K562 (cell line): ENCODE data around the gene NPY4R. TPM values are rescaled to one million over a fixed set of nuclear protein-coding genes. Genes with fewer than 3 reads are reported as not detected.
"Not testable (repeated sequence)": the region's sequence is repeated elsewhere in the genome, so short reads cannot be mapped to it uniquely, and the experiment has no call there.

Experiments used
- ATAC-seq: fragments of 200-7000 bp; cut with Tn5 transposase; 3 replicates; pipeline ENCODE4 v1.9.1; 2020; ENCODE audit warnings: moderate library complexity
- BruUV-seq: library from RNA; stranded (reverse); fragments of 400-500 nt; replicated peaks from 2 replicates; lab custom pipeline; 2021; lab: Mats Ljungman, UMichigan
- CTCF ChIA-PET: fragments of 300-600 bp; formaldehyde crosslinking; extraction: SDS; loops from one replicate; lab custom pipeline; 2021; ENCODE audit warnings: low intra/inter-chr PET ratio; lab: Yijun Ruan, JAX
- POLR2A ChIA-PET: fragments of 300-600, 350-650 bp; sonication (Branson Sonifier 250); formaldehyde crosslinking; extraction: SDS; loops from one replicate; lab custom pipeline; 2021; ENCODE audit warnings: antibody characterized with exemption, inconsistent platforms; lab: Yijun Ruan, JAX
- DNase-seq, 4 experiments: peaks; one replicate each; pipeline versions ENCODE4 v3.0.0 to v3.0.0-alpha.2; 2011 to 2018; ENCODE audit warnings: low spot score in 3 of 4, mixed read lengths in 3 of 4; ENCODE audit errors: extremely low read depth in 1 of 4
- FAIRE-seq: peaks from 2 replicates; lab custom pipeline; 2011; peaks lifted over from hg19 to GRCh38; lab: Jason Lieb, UNC
- H2AFZ ChIP-seq: 2 replicates; pipeline ENCODE4 v1.6.0; 2011; ENCODE audit warnings: low read depth, low read length, control low read depth, inconsistent platforms
- H3K27ac ChIP-seq: fragments of 200-600 bp; 3 replicates; pipeline ENCODE4 v1.8.0; 2011; ENCODE audit warnings: low read depth, mild to moderate bottlenecking, control low read depth, inconsistent platforms, low read length, moderate library complexity, mixed read lengths; ENCODE audit errors: extremely low read depth
- H3K27me3 ChIP-seq, 2 experiments: fragments of 300-600 bp in 1 of 2; 2 replicates in 1 of 2; 3 replicates in 1 of 2; pipeline versions ENCODE4 v1.6.0 to v1.8.0; 2011; ENCODE audit warnings: inconsistent platforms in 2 of 2, low read length in 2 of 2, mild to moderate bottlenecking in 1 of 2, mixed read lengths in 1 of 2, moderate library complexity in 1 of 2; ENCODE audit not compliant: control insufficient read depth in 2 of 2, insufficient read depth in 2 of 2
- H3K36me3 ChIP-seq: fragments of 300-600 bp; 3 replicates; pipeline ENCODE4 v1.8.0; 2011; ENCODE audit warnings: mild to moderate bottlenecking, low read length, inconsistent platforms; ENCODE audit not compliant: control insufficient read depth, insufficient read depth
- H3K4me1 ChIP-seq, 2 experiments: fragments of 200-600 bp in 1 of 2; replicated peaks in 1 of 2; 2 replicates in 1 of 2; 3 replicates in 1 of 2; pipeline versions ENCODE4 v1.5.1 to v1.8.0; 2011; ENCODE audit warnings: inconsistent platforms in 2 of 2, low read length in 2 of 2, mild to moderate bottlenecking in 1 of 2, mixed read lengths in 1 of 2, moderate library complexity in 1 of 2; ENCODE audit not compliant: control insufficient read depth in 2 of 2, insufficient read depth in 2 of 2
- H3K4me2 ChIP-seq: 2 replicates; pipeline ENCODE4 v1.6.1; 2011; ENCODE audit warnings: low read length, control low read depth, inconsistent platforms, mixed read lengths; ENCODE audit not compliant: insufficient read depth
- H3K4me3 ChIP-seq: fragments of 200-600 bp; sonication (generic), shearing (Covaris generic); 2 replicates; pipeline ENCODE4 v1.5.1; 2016; ENCODE audit warnings: control low read depth, inconsistent platforms
- H3K79me2 ChIP-seq: fragments of 200-600 bp; 3 replicates; pipeline ENCODE4 v1.8.0; 2011; ENCODE audit warnings: low read length, inconsistent platforms; ENCODE audit not compliant: control insufficient read depth, insufficient read depth
- H3K9ac ChIP-seq, 2 experiments: 2 replicates each; pipeline versions ENCODE4 v1.6.0 to v1.6.1; 2011; ENCODE audit warnings: low read depth in 2 of 2, low read length in 2 of 2, control low read depth in 1 of 2, inconsistent platforms in 1 of 2, mild to moderate bottlenecking in 1 of 2, mixed read lengths in 1 of 2; ENCODE audit not compliant: insufficient read depth in 1 of 2
- H3K9me1 ChIP-seq: one replicate; pipeline ENCODE4 v1.6.0; 2011; ENCODE audit warnings: inconsistent platforms, mild to moderate bottlenecking, low read length, moderate library complexity; ENCODE audit not compliant: control insufficient read depth, insufficient read depth
- H3K9me3 ChIP-seq: replicated peaks from 2 replicates; pipeline ENCODE4 v1.5.1; 2011; ENCODE audit warnings: low read depth, low read length, inconsistent platforms; ENCODE audit not compliant: control insufficient read depth, insufficient read depth
- H4K20me1 ChIP-seq: replicated peaks from 2 replicates; pipeline ENCODE4 v1.6.1; 2011; ENCODE audit warnings: low read length, inconsistent platforms, mixed read lengths; ENCODE audit not compliant: control insufficient read depth, insufficient read depth
- WGBS: fragments of 100-300 bp; shearing (Covaris generic); methylation state at CpG from one replicate; pipeline ENCODE4 v1.1.6; 2016; ENCODE audit warnings: low coverage, mixed read lengths; ENCODE audit not compliant: insufficient coverage; ENCODE audit errors: missing lambda C conversion rate; 5-methylcytosine and 5-hydroxymethylcytosine counted together
- in situ Hi-C: fragments of 300-500 bp; cut with MboI; formaldehyde crosslinking; loops from 4 replicates; pipeline ENCODE4 v1.15.0; 2018; ENCODE audit warnings: inconsistent platforms, mixed read lengths
- intact Hi-C: fragments of 100-400 bp; cut with micrococcal nuclease; formaldehyde crosslinking; loops from 2 replicates; pipeline ENCODE4 v1.14.2; 2022
- polyA plus RNA-seq, 8 experiments: library from polyadenylated mRNA; depleted of rRNA in 4 of 8; stranded (reverse) in 5 of 8; unstranded in 3 of 8; fragments of >200 nt; fragmentation: Nextera tagmentation in 2 of 8; fragmentation: Illumina TruSeq in 1 of 8; extraction: Ambion mirVana in 2 of 8; extraction: Trizol in 1 of 8; gene quantifications; 2 replicates each; pipeline versions ENCODE4 v1.2.1 to v1.2.3, GENCODE V29; 2011 to 2014; ENCODE audit warnings: inconsistent platforms in 1 of 8, missing spikeins in 1 of 8
- total RNA-seq, 7 experiments: library from RNA; depleted of rRNA in 6 of 7; stranded (reverse); fragments of >200 nt in 6 of 7; fragmentation: Illumina TruSeq in 2 of 7; extraction: Trizol in 2 of 7; gene quantifications; 2 replicates each; pipeline versions ENCODE4 v1.2.1 to v1.2.3, GENCODE V29; 2011 to 2021; ENCODE audit warnings: low replicate concordance in 1 of 7

NPY4R gene
- total and polyA plus RNA-seq, 9 of the 15 experiments (the other 6 are each of a cell fraction or from before 2014, with no cell fraction given): not detected

- H3K27ac ChIP-seq, CTCF ChIA-PET: not testable (repeated sequence)
Measured at GRCh38 chr10:46497878-46498277, 32.1 kb upstream of the NPY4R start.

DNA sequence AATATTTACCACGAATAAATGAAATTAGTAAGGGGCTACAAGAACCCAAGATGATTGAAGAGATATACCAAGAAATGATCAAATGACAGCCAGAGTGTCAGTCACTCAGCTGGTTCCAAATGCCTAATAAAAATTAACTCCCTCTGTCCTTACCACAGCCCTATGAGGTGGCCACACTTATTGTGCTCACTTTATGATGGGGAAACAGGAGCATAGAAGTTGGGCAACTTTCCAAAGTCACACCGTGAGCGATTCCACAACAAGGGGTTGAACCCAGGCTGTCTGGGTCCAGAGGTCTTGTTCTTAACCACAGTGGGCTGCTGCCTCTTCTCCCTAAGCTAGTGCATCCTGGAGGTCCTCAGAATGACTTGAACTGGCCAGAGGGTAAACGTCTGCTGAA lies 31.6 kb upstream of the NPY4R start:
- H3K4me1 ChIP-seq, BruUV-seq, ATAC-seq, H3K9me3 ChIP-seq, CTCF ChIA-PET, intact Hi-C loops, H3K79me2 ChIP-seq, in situ Hi-C loops, H3K9ac ChIP-seq, H3K27ac ChIP-seq, H4K20me1 ChIP-seq, H3K27me3 ChIP-seq, H3K4me3 ChIP-seq, DNase-seq, H3K36me3 ChIP-seq, H3K9me1 ChIP-seq, POLR2A ChIA-PET, H3K4me2 ChIP-seq, FAIRE-seq, H2AFZ ChIP-seq: not testable (repeated sequence)
- whole genome bisulfite sequencing: no CpG with 5 or more reads among the region's 4 CpGs

More at GRCh38 chr10:46497878-46498277, 32.1 kb upstream of the NPY4R start:
- H3K27me3 ChIP-seq, H3K9ac ChIP-seq, H4K20me1 ChIP-seq, DNase-seq, intact Hi-C loops, H3K79me2 ChIP-seq, H3K4me2 ChIP-seq, H3K9me3 ChIP-seq, ATAC-seq, BruUV-seq, H3K9me1 ChIP-seq, POLR2A ChIA-PET, FAIRE-seq, H3K4me3 ChIP-seq, in situ Hi-C loops, H2AFZ ChIP-seq, H3K4me1 ChIP-seq, H3K36me3 ChIP-seq: not testable (repeated sequence)
- WGBS: no CpG with 5 or more reads among the region's 2 CpGs

DNA sequence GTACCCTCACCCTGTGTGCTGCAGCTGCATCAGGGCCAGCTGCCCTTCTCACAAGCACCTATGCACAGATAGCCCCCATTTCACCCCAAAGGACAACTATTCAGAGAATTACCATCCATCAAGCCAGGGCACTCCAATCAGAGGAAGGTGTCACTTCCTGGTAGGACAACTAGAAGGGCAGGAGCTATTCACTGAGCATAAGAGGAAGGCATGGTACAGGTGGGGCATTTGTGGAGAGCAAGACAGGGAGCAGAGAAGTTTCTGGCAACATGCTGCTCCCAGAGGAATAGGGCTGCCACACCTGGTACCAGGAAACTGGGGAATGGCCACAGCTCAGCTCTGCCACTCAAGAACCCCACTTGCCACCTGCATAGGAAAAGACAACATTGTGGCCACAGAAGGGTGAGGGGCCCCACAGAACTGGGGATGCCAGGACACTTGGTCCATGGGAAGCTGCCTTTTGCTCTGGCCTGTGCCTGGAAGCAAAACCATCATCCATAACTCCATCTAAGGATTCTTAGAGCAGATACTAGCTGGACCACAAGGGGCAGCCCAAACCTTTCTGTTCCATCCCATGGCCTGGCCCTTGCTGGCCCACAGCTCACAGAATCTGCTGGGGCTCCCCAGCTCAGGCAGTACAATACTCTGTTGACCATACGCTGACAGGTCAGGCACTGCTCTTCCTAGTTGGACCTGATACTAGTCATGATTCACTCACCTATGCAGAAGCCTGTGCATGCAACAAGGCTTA lies 25.8 kb upstream of the NPY4R start:
- in situ Hi-C loops, H3K27me3 ChIP-seq, intact Hi-C loops, CTCF ChIA-PET, H3K27ac ChIP-seq, H3K4me2 ChIP-seq, H3K9me1 ChIP-seq, H3K36me3 ChIP-seq, POLR2A ChIA-PET, DNase-seq, H3K4me1 ChIP-seq, H3K79me2 ChIP-seq, H3K4me3 ChIP-seq, H4K20me1 ChIP-seq, H3K9me3 ChIP-seq, H2AFZ ChIP-seq, H3K9ac ChIP-seq, BruUV-seq, FAIRE-seq: not testable (repeated sequence)
- WGBS: no CpG with 5 or more reads among the region's 1 CpG
- peak; percentile 68 for ATAC-seq

DNA sequence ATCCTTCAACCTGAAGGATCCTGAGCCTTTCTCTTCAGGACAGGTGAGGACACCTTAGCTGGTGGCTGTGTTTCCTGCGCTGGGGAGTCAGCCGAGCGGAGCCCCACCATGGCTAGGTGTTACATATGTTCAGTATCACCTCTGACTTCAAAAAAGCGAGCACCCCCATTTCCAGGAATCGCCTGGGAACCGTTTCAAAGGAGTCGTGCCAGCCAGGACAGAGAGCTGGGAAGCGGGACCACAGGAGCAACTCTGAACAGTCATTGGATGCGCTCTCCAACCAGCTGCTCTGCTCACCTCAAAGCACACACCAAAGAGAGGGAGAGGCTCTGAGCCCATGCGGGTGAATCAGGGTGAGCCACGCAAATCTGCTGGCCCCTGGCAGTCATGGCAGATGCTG lies 24.5 kb upstream of the NPY4R start:
- H3K4me2 ChIP-seq, H3K4me3 ChIP-seq, FAIRE-seq, H3K9ac ChIP-seq, H3K9me1 ChIP-seq, DNase-seq, H3K36me3 ChIP-seq, CTCF ChIA-PET, intact Hi-C loops, ATAC-seq, H2AFZ ChIP-seq, H3K27me3 ChIP-seq, BruUV-seq, H3K27ac ChIP-seq, H4K20me1 ChIP-seq, H3K4me1 ChIP-seq, H3K79me2 ChIP-seq, H3K9me3 ChIP-seq, in situ Hi-C loops, POLR2A ChIA-PET: not testable (repeated sequence)
- 4% methylated on average over 9 of the region's 11 CpGs for WGBS
